GM23248 (cell line): ENCODE measurements around the gene DTWD2.

Experiments used
- EZH2 ChIP-seq: fragments of 200-600 bp; sonication (generic); IDR thresholded peaks from 2 replicates; pipeline ENCODE4 v1.6.1; 2018; ENCODE audit warnings: antibody characterized with exemption, mild to moderate bottlenecking; ENCODE audit not compliant: insufficient read depth, poor library complexity, severe bottlenecking
- EZH2phosphoT487 ChIP-seq: fragments of 200-600 bp; sonication (generic); IDR thresholded peaks from 2 replicates; pipeline ENCODE4 v1.6.1; 2018; ENCODE audit warnings: antibody characterized with exemption, moderate library complexity, mild to moderate bottlenecking, low read depth; ENCODE audit not compliant: insufficient read depth

DNA sequence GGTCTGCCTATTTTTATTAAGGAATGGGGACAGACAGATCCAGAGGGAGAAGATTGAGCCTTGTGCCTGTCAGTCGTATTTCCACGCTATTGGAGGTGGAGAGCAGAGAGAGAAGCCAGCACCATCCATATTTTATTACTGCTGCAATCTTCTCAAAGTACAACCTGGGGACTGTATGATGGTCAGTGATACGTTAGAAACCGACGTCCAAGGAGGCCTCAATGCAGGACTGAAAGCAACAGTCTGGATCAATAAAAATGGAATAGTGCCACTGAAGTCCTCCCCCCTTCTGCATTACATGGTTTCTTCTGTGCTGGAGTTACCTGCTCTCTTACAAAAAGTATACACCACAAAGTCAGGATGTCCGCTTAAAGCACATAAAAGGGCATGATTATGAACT is 21.9 kb upstream of the DTWD2 start:
- TF ChIP-seq EZH2 (no peak), EZH2phosphoT487 (no peak)
